SH-SY5Y (cell line): ENCODE data around the gene TNPO3.

ENCODE experiments used
- GATA2 ChIP-seq: IDR thresholded peaks from 2 replicates; pipeline ENCODE4 v1.6.1; 2011; ENCODE audit warnings: mild to moderate bottlenecking, low read depth, low read length
- GATA3 ChIP-seq: IDR thresholded peaks from 2 replicates; pipeline ENCODE4 v1.6.1; 2011; ENCODE audit warnings: low read depth, mild to moderate bottlenecking, low read length, moderate library complexity

DNA sequence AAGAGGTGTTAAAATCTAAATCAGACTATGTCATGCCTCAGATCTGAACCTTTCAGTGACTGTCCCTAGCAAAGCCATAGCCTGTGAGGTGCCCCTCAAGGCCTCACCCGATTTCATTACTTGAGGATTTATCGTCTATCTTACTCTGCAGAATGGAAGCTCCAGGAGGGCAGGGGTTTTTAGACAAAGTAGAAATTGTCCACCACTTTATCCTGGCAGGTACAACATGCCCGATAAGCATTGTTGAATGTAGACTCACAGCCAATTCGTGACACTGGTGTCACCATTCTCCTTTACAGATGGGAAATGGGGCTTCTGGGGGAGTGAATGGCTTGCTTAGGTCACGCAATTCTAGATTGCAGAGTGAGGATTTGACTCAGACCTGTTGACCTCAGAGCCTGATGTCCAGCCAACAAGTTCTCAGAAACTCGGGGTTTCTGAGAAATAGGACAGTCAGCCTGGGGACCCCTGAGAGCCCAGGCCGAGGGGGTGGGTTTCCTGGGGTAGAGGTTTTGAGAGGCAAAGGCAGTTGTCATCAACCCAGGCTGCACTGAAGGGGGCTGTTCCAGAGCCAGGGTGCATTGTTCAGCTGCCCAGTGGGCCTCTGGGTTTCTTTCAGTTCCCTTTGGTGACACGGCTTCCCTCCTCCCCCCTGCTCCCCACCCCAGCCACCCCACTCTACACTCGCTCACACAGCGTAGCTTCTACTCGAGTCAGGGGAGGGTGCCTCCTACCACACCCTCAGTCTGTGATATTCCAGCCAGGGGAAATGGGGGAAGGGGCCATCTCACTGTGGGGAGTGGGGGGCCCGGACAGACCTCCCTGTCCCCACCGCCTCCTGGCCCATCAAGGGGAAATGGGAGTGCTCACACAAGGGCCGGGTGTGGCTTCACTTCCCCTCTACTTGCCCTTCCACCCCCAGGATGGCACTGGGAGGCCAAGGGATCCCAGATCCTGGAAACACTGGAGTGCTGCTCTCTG is 120.3 kb downstream of the TNPO3 start:
- TF ChIP-seq GATA2 (no peak), GATA3 (no peak)
